Karpas-422 (cell line): Measurements from ENCODE around the gene SLC25A18. TPM values are rescaled to one million over a fixed set of nuclear protein-coding genes. Genes with fewer than 3 reads are reported as not detected.
"Not testable (repeated sequence)": the region's sequence is repeated elsewhere in the genome, so short reads cannot be mapped to it uniquely, and the experiment has no call there.

Source experiments
- DNase-seq: peaks from one replicate; pipeline ENCODE4 v3.0.0-alpha.2; 2015
- H2AFZ ChIP-seq: fragments of 200-600 bp; sonication (generic); 2 replicates; pipeline ENCODE4 v1.6.1; 2014; ENCODE audit warnings: antibody characterized with exemption, low read length, mixed read lengths
- H3K27ac ChIP-seq: fragments of 200-600 bp; sonication (generic); 2 replicates; pipeline ENCODE4 v1.5.1; 2014; ENCODE audit warnings: mild to moderate bottlenecking, low read length, moderate library complexity
- H3K27me3 ChIP-seq: fragments of 200-600 bp; sonication (generic); 2 replicates; pipeline ENCODE4 v1.6.1; 2014; ENCODE audit warnings: low read length, mixed read lengths
- H3K36me3 ChIP-seq: fragments of 200-600 bp; sonication (generic); 2 replicates; pipeline ENCODE4 v1.6.1; 2014; ENCODE audit warnings: low read length, mixed read lengths; ENCODE audit not compliant: insufficient read depth
- H3K4me1 ChIP-seq: fragments of 200-600 bp; sonication (generic); 2 replicates; pipeline ENCODE4 v1.6.1; 2014; ENCODE audit warnings: mild to moderate bottlenecking, low read length, mixed read lengths
- H3K4me2 ChIP-seq: fragments of 200-600 bp; sonication (generic); 2 replicates; pipeline ENCODE4 v1.6.1; 2014; ENCODE audit warnings: low read length, low read depth, mild to moderate bottlenecking; ENCODE audit not compliant: poor library complexity, severe bottlenecking
- H3K4me3 ChIP-seq: fragments of 200-600 bp; sonication (generic); 2 replicates; pipeline ENCODE4 v1.5.1; 2014; ENCODE audit warnings: mild to moderate bottlenecking, antibody characterized with exemption, low read length, mixed read lengths
- H3K79me2 ChIP-seq: fragments of 200-600 bp; sonication (generic); 2 replicates; pipeline ENCODE4 v1.6.1; 2014; ENCODE audit warnings: mild to moderate bottlenecking, low read length, mixed read lengths
- H3K9ac ChIP-seq: fragments of 200-600 bp; sonication (generic); 2 replicates; pipeline ENCODE4 v1.6.0; 2014; ENCODE audit warnings: low read length
- H3K9me2 ChIP-seq: fragments of 200-600 bp; sonication (generic), shearing (Covaris generic); replicated peaks from 2 replicates; pipeline ENCODE4 v1.6.0; 2014; ENCODE audit warnings: mild to moderate bottlenecking, low read length, moderate library complexity; ENCODE audit not compliant: insufficient read depth
- H3K9me3 ChIP-seq: fragments of 300-700, 200-600 bp; sonication (generic); 2 replicates; pipeline ENCODE4 v1.6.1; 2014; ENCODE audit warnings: low read length, mixed read lengths
- H4K20me1 ChIP-seq: fragments of 200-600 bp; sonication (generic); 2 replicates; pipeline ENCODE4 v1.6.1; 2014; ENCODE audit warnings: mild to moderate bottlenecking, antibody characterized with exemption, low read length, low read depth; ENCODE audit not compliant: insufficient read depth
- total RNA-seq: library from RNA; depleted of rRNA; stranded (reverse); fragments of >200 nt; shearing (Covaris generic); gene quantifications from 2 replicates; pipeline ENCODE4 v1.2.3, GENCODE V29; 2014; ENCODE audit warnings: low replicate concordance

Gene SLC25A18
- total RNA-seq, 1 experiment from 2014 or later = not detected

- Histone ChIP-seq H3K9me3 (no peaks in the 10 kb centered on the region), H4K20me1 (no peaks in the 10 kb centered on the region), H3K27ac (no peak overlapping the region), H3K9ac (no peak overlapping the region), H3K4me3 (no peak overlapping the region), H3K9me2 (no peaks in the 10 kb centered on the region), H3K79me2 (no peaks in the 10 kb centered on the region), H3K4me2 (no peak overlapping the region), H3K27me3 (no peaks in the 10 kb centered on the region), H3K36me3 (no peaks in the 10 kb centered on the region), H3K4me1 (peaks cover 5% of the 10 kb centered on the region), H2AFZ (no peak overlapping the region)
- DNase-seq = no peak
Observed at GRCh38 chr22:17554814-17555213, 8.5 kb upstream of the SLC25A18 start.

DNA sequence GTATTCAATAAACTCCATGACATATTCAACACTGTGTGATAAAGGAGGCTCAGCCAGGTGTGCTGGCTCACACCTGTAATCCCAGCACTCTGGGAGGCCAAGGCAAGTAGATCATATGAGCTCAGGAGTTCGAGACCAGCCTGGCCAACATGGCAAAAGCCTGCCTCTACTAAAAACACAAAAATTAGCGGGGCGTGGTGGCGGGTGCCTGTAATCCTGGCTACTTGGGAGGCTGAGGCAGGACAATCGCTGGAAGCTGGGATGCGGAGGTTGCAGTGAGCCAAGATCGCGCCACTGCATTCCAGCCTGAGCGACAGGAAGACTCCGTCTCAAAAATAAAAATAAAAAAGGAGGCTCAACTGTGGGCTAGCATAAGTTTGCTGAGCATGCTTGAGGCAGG is 4.1 kb upstream of the SLC25A18 start:
- H3K9ac ChIP-seq = no peak overlapping the region
- no peak overlapping the region for H2AFZ ChIP-seq
- no peaks in the 10 kb centered on the region for H3K27me3 ChIP-seq
- DNase-seq = no peak
- H4K20me1 ChIP-seq = no peaks in the 10 kb centered on the region
- H3K4me3 ChIP-seq = no peak overlapping the region
- no peaks in the 10 kb centered on the region for H3K79me2 ChIP-seq
- no peaks in the 10 kb centered on the region for H3K36me3 ChIP-seq
- no peaks in the 10 kb centered on the region for H3K9me3 ChIP-seq
- H3K9me2 ChIP-seq = no peaks in the 10 kb centered on the region
- no peak overlapping the region for H3K27ac ChIP-seq
- no peak overlapping the region for H3K4me2 ChIP-seq
- H3K4me1 ChIP-seq = peaks cover 5% of the 10 kb centered on the region

DNA sequence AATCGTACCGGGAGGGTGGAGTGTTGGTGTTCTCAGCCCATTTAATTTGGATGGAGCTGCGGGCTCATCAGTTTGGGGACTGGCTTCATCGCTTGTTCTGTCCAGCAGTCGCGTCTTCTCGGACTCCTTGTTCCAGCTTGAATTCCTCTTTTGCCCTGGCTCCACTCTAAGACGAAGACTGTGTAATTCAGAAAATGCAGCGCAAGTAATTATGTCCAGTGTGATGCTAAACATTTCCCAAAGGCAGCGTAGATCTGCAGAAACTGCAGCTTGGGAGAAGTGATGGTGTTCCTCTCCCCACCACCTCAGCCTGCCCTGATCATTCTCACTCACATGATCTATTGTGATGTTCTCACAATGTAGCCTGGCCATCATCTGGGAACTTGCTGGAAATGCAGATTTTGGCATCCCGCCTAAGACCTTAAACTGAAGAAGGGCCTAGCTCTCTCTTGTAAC is 666 bp downstream of the SLC25A18 start:
- Histone ChIP-seq H3K9ac (no peak overlapping the region), H3K9me2 (no peaks in the 10 kb centered on the region), H2AFZ (no peak overlapping the region), H4K20me1 (no peaks in the 10 kb centered on the region), H3K79me2 (no peaks in the 10 kb centered on the region), H3K4me2 (no peak overlapping the region), H3K9me3 (no peaks in the 10 kb centered on the region), H3K27ac (no peak overlapping the region), H3K36me3 (no peaks in the 10 kb centered on the region), H3K27me3 (no peaks in the 10 kb centered on the region), H3K4me3 (no peak overlapping the region), H3K4me1 (no peaks in the 10 kb centered on the region)
- no peak for DNase-seq

- H3K4me2 ChIP-seq, H3K9me2 ChIP-seq, H3K9me3 ChIP-seq, H3K36me3 ChIP-seq, H3K4me1 ChIP-seq, H3K79me2 ChIP-seq, DNase-seq, H3K27me3 ChIP-seq, H3K27ac ChIP-seq, H3K9ac ChIP-seq, H3K4me3 ChIP-seq, H4K20me1 ChIP-seq, H2AFZ ChIP-seq: not testable (repeated sequence)
Observed at GRCh38 chr22:17566016-17566687, 2.9 kb downstream of the SLC25A18 start.

GRCh38 chr22:17566776-17567175 is 3.5 kb downstream of the SLC25A18 start:
- Histone ChIP-seq H4K20me1 (no peaks in the 10 kb centered on the region), H3K9ac (no peak overlapping the region), H3K4me1 (no peaks in the 10 kb centered on the region), H3K4me2 (no peak overlapping the region), H2AFZ (no peak overlapping the region), H3K27me3 (no peaks in the 10 kb centered on the region), H3K9me2 (no peaks in the 10 kb centered on the region), H3K9me3 (no peaks in the 10 kb centered on the region), H3K36me3 (no peaks in the 10 kb centered on the region), H3K27ac (no peak overlapping the region), H3K79me2 (no peaks in the 10 kb centered on the region), H3K4me3 (no peak overlapping the region)
- no peak for DNase-seq

DNA sequence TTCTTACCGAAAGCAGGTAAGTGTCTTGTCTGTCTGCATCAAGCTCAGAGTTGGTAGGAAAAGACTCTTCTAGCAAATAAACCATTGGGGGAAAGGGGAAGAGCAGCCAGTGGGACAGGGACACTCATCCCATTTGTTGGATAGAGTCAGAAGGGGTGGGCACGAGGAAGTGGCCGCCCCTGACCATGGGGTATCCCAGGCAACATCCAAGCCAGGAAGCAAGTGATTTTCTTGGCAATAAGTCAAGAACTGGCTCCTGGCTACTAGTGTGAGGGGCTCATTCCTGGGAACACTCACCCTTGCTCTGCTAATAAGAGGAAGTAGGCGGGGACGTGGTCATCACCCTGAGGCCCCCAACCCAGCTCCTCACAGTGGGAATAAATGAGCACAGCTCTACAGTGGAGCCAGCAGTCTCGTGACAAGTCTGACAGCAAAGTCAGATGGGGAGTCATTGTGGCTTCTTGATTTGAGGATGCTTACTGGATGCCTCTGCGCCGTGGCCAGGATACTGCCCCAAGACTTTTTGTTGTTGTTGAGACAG is 6.7 kb downstream of the SLC25A18 start:
- Histone ChIP-seq H3K4me1 (no peaks in the 10 kb centered on the region), H3K27me3 (no peaks in the 10 kb centered on the region), H3K36me3 (no peaks in the 10 kb centered on the region), H3K79me2 (no peaks in the 10 kb centered on the region), H3K9me2 (no peaks in the 10 kb centered on the region), H3K9ac (no peak overlapping the region), H3K4me2 (no peak overlapping the region), H2AFZ (no peak overlapping the region), H3K9me3 (no peaks in the 10 kb centered on the region), H3K27ac (no peak overlapping the region), H4K20me1 (no peaks in the 10 kb centered on the region), H3K4me3 (no peak overlapping the region)
- DNase-seq = no peak

DNA sequence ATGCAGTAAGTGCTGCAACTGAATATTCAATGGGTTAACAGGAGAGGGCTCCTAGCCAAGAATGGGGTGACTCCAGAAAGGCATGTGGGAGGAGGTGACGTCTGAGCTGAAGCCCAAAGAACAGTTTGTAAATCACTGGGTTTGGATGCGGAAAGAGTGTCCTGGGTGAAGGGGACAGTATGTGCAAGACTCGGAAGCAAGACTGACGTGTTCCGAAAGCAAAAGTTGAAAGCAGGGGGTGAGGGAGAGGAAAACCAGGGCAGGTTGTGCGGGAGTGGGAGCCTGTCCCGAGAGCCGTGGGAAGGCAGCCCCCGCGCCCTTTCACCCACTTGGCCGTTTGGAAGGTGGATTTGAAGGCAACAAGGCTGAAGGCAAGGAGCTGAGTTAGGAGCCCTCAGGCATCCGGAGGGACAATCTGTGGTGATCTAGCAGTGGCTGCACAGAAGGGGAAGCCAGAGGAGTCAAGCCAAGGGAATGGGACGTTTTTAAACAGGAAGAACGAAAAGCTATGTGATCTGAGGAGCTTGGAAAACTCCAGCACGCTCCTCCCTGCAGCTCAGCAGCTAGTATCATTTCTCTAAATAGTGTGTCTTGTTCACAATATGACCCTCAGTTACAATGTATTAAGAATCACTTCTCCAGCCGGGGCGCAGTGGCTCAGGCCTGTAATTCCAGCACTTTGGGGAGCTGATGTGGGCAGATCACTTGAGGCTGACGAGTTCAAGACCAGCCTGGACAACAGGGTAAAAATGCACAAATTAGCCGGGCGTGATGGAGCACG is 7.7 kb downstream of the SLC25A18 start:
- no peak overlapping the region for H2AFZ ChIP-seq
- H3K9me2 ChIP-seq = no peaks in the 10 kb centered on the region
- no peak overlapping the region for H3K9ac ChIP-seq
- no peaks in the 10 kb centered on the region for H3K79me2 ChIP-seq
- DNase-seq = no peak
- no peaks in the 10 kb centered on the region for H3K36me3 ChIP-seq
- no peak overlapping the region for H3K27ac ChIP-seq
- no peaks in the 10 kb centered on the region for H3K9me3 ChIP-seq
- no peaks in the 10 kb centered on the region for H4K20me1 ChIP-seq
- H3K4me3 ChIP-seq = no peak overlapping the region
- peaks cover 3% of the 10 kb centered on the region; the same call in 1 of the 2 replicates for H3K4me1 ChIP-seq
- H3K27me3 ChIP-seq = no peaks in the 10 kb centered on the region
- no peak overlapping the region for H3K4me2 ChIP-seq

GRCh38 chr22:17575151-17575550 is 11.9 kb downstream of the SLC25A18 start:
- Histone ChIP-seq H3K36me3 (no peaks in the 10 kb centered on the region), H3K79me2 (no peaks in the 10 kb centered on the region), H4K20me1 (no peaks in the 10 kb centered on the region), H3K9ac (no peak overlapping the region), H3K27me3 (no peaks in the 10 kb centered on the region), H3K27ac (no peak overlapping the region), H2AFZ (no peak overlapping the region), H3K9me3 (no peaks in the 10 kb centered on the region), H3K4me2 (no peak overlapping the region), H3K4me3 (no peak overlapping the region), H3K4me1 (peaks cover 3% of the 10 kb centered on the region; the same call in 1 of the 2 replicates), H3K9me2 (no peaks in the 10 kb centered on the region)
- DNase-seq = no peak
